Smooth muscle cell of the brain vasculature (primary cell): ENCODE results near the gene ZCCHC10.
"Not testable (repeated sequence)": the region's sequence is repeated elsewhere in the genome, so short reads cannot be mapped to it uniquely, and the experiment has no call there.

Experiments
- DNase-seq: peaks from one replicate; pipeline ENCODE4 v3.0.0-alpha.2; 2012; ENCODE audit warnings: low read depth, low spot score

The ZCCHC10 gene

DNA sequence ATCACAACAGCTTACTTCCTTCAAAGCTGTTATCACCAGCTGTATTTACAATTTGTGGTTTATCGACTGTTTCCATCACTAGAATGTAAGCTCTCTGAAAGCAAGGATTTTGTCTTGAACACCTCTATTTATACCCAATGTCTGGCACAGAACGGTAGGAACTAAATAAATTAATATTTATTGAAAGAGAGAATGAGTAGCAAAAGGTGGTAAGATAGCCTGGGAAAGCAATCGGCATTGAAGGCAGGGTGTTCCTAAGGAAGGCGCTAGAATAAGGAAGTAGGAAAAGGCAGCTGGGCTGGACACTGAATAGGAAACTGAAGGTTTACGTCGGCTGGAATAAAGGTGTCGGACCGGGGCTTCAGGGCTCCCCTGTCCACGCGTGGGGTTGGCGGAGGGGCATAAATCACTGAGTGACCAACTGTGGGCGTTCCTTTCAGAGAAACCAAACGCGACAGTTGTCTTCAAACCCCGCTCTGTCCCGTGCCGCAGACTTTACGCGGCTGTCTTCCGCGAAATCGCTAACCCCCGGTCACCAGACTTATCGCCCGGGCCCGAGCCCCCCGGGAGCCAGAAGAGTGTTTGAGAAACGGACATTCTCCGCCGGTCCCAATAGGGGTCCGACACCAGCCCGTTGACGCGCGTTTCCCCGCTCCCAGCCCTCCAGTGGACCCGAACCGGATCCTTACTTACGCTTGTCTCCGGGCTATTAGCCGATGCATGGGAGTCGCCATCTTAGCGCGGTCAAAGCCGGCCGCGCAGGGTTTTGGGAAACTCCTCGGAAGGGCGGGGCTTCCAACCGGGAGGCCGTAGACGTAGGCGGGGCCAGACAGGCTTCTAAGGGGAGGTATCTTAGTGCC is at the start of gene ZCCHC10:
TSS of gene ZCCHC10 (minus strand) at position 746 of the 860 bp plus-strand sequence. CDS start at position 734, 12 bp downstream.
- DNase-seq: peak; percentile 93

DNA sequence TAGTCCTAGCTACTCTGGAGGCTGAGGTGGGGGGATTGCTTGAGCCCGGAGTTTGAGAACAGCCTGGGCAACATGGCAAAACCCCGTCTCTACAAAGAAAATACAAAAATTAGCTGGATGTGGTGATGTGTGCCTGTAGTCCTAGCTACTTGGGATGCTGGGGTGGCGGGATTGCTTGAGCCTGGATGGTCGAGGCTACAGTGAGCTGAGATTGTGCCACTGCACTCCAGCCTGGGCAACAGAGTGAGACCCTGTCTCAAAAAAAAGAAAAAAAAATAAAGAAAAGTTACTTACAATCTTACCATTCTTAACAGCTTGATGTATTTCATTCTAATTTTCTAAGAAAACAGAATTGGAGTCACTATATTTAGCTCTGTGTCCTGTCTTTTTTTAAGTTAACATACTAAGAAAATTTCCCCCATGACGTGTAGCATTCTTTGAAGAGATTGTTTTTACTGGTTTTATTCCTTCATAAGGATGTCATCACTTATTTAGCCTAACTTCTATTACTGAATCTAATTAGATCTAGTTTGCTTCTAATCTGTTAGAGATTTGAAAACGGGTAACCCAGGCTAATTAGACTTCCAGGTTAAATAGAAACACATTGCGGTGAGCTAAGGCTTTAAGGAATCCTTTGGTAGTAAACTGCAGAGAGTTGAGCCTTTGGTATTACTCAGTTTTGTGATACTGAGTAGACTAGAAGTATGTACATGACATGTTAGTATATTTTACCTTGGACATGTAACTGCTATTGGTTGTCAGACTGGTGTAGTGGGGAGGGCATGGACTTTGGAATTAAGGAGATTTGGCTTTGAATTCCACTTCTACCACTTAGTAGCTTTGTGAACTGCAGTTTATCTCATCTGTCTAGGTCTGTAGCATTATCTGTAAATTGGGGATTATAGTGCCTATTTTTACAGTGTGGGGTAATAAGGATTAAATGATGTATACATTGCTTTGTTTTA is 49.5 kb upstream of the ZCCHC10 start:
- DNase-seq: no peak

DNA sequence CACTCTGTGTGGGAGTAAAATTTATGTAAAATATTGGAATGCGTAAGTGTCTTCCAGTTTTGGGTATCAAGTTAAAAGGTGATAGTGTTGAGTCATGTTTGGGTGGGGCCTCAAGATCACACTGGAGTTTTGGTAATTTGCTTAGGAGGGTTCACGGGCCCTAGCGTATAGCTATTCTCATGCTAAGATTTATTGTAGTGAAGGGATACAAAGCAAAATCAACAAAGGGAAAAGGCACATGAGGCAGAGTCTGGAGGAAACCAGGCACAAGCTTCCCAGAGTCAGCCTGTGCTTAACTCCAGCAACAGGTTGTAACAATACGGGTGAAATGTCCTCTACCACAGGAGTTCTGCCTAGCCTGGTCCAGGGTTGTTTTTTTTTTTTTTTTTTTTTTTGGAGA is 45.7 kb upstream of the ZCCHC10 start:
- no peak for DNase-seq

DNA sequence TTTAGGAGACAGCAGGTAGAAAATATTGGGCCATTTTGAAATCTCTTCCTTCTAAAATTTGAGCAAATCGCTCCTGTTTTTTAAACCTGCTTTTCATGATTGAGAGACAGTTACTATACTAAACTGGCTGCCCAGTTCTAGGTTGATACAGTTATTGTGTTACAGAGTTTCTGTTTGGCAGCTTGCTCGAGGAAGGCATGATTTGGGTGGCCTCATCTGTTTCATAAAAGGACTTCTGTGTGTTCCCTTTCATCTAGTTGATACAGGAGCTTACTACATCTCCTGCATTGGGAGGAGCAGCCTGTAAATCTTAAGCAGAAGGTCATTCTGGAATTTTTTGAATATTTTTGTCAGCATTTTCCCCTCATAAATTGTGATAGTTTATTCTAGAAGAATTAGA is 39.7 kb upstream of the ZCCHC10 start:
- no peak for DNase-seq

DNA sequence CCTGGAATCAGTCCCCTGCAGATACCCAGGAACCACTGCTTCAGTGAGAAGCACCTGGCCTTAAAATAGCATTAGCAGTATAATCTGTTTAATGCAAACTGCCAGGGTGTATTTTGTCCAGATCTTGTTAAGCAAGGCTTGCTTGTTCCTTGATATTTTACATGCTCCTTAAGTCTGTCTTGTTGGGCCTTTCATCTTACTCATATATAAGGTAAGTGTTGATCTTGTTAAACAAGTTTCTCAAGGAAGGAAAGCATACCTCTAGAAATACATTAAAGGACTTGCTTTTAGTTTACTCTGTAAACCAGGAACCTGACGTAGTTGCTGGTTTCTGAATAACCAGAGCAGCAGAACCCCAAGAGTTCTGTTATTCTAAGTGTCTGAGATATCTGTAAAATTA is 39.1 kb upstream of the ZCCHC10 start:
- no peak for DNase-seq

DNA sequence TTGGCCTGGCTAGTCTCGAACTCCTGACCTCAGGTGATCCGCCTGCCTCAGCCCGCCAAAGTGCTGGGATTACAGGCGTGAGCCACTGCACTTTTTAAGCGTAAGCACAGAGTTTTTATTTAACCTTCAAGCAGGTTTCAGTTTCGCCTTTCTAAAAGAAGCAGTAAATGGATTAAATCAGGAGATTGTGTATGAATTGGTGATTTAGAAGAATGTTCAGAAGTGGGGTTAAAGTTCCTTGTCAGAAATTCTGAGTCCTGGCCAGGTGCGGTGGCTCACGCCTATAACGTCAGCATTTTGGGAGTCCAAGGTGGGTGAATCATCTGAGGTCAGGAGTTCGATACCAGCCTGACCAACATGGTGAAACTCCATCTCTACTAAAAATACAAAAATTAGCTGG is 37.6 kb upstream of the ZCCHC10 start:
- no peak for DNase-seq

DNA sequence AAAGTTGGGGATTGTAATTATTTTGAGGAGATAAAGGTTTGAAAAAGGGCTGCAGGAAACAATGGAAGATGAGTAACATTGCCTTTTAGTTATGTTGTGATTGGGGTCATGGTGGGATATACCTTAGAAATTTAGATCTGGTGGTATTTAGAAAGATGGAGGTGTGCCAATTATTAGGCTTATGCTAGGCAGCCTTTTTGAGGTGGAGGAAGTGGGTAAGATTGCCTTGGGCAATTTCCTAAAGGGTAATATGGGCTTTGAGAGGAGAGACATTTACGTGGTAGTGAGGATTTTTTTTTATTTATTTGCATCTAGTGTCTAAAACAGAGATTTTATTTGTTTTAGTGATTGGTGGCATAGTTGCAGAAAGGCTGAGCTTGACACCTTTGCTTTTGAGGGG is 35.9 kb upstream of the ZCCHC10 start:
- no peak for DNase-seq

DNA sequence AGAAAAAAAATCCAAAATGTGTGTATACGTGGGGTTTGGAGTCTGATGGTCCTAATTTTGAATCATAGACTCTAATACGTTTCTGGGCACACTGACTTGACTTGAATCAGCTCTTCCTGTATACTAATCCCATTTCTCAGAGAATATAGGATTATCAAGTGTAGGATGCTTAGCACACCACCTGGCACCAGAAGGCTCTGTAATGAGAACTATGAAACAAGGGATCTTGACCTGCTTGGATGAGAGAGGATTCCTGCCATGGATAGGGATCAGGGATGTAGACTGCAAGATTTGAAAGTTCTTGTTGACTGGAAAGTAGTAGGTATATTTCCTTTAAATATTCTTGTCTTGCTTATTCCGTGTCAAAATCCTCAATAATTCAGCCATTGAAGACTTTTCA is 33.3 kb upstream of the ZCCHC10 start:
- no peak for DNase-seq

DNA sequence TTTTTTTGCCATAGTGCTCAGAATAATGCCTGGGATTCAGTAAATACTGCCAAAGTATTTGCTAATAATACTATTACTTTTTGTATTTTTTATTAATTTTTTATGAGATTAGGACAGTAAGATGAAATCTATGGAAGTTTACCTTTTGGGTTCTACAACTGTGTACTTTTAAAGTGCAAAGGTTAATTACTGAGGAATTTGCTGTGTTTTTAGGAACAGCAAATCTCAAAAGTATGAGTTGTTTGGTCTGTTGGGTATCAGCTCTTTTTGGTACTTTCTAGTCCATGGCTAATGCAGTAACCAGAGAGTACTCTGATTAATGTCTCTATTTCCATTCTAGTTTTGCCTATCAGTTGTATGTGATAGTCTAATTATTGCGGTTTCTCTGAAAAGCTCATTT is 30.5 kb upstream of the ZCCHC10 start:
- no peak for DNase-seq

DNA sequence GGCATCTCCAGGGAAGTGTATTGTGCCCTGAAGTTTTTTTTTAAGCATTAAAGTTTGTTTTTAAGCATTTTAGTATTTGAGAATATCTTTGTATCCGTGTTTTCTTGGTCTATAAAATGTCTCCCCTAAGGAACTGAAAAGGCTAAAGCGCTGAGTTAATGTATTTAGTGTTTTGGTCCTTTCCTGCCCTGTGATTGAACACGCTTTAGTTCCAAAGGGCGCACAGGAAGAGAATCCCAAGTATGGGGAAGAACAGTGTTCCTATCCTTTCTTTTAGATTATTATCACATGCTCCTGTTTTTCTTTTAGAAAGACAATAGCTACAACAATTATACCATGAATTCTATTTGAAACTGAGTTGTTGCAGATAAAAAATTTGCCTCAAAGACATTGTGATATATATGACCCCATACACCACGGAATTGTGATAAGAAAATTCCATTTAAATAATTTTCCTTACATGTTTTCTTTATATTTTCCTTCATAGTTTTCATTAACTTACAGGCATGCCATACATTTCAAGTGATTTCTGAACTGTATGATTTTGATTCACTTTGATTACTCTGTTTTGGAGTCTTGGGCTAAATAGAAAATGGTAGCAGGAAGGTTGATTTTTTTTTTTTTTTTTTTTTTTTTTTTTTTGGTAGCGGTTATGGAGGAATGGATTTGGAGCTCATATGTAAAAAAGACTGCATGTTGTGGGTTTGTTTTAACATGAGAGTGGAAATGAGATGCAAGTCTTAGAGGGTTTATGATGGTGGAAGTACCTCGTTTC is 28.5 kb upstream of the ZCCHC10 start:
- DNase-seq: no peak

DNA sequence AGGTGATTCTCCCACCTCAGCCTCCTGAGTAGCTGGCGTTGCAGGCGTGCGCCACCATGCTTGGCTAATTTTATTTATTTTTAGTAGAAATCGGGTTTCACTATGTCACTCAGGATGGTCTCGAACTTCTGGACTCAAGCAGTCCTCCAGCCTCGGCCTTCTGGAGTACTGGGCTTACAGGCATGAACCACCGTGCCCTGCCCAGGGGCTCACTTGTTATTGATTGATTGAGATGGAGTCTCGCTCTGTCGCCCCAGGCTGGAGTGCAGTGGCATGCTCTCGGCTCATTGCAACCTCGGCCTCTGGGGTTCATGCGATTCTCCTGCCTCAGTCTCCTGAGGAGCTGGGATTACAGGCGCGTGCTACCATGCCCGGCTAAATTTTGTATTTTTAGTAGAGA is 27.1 kb upstream of the ZCCHC10 start:
- no peak for DNase-seq

DNA sequence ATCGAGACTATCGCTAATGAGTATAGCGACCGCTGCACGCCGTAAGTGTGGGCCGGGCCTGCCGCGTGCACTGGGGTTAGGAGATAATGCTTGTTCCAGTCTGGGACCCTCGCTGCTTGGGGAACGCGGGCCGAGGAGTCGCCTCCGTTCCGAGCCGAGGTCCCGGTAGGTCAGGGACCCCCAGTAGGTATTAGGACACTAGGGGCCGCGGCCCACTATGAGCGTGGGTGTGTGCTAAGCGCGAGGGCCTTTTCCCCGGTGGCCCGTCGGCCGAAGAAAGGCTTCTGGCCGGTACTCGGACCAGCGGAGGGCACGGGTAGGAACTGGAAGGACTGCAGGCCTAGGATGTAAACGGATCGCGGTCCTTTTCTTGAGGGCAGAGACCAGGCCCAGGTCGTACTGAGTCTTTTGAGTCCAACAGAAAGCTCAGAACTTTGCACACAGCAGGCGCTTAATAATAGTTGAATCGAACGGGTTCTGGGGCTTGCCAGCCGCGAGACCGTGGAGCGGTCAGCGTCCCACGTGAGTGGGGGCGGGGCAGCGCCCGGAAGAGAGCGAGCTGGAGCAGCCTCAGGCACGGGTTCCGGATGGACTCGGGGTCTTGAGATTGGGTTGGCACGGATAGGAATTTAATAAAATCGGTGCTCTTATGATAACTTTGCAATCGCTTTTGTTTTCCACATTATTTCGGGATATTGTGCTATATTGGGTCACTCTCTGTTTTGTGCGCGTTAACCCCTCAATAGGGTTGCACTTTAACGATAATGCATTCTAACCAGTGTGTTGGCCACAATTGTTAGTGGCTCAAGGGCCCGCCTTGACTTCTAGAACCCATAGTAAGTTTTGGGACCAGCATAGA is 26.2 kb upstream of the ZCCHC10 start:
- DNase-seq: no peak

DNA sequence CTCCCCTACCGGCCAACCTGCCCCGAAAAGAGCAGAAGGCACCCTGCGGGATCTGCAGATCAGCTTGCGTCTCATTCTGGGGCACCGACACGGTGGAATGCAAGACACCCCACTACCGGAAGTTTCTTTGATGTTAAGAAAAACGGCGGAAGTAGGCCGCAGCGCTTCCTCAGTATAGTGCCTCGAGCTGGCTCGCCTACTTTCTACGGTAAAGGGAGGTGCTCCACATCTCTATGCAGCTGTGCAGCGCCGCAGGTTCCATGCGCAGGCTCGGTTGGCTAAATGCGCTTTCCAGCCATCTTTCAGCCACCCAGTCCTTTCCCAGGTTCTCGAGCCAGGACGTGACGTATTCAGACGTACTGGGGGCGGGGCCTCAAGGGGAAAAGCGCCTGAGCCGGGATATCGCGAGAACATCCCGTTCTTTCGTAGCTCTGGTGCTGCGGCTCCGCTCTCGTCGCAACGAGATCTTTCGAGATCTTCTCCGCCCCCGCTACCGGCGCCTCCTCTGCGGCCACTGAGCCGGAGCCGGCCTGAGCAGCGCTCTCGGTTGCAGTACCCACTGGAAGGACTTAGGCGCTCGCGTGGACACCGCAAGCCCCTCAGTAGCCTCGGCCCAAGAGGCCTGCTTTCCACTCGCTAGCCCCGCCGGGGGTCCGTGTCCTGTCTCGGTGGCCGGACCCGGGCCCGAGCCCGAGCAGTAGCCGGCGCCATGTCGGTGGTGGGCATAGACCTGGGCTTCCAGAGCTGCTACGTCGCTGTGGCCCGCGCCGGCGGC is 25.4 kb upstream of the ZCCHC10 start, which contains the start of gene HSPA4:
TSS of gene HSPA4 (plus strand) at position 472 of the 775 bp plus-strand sequence. CDS start at position 710, 238 bp downstream.
- peak; percentile 97 for DNase-seq

DNA sequence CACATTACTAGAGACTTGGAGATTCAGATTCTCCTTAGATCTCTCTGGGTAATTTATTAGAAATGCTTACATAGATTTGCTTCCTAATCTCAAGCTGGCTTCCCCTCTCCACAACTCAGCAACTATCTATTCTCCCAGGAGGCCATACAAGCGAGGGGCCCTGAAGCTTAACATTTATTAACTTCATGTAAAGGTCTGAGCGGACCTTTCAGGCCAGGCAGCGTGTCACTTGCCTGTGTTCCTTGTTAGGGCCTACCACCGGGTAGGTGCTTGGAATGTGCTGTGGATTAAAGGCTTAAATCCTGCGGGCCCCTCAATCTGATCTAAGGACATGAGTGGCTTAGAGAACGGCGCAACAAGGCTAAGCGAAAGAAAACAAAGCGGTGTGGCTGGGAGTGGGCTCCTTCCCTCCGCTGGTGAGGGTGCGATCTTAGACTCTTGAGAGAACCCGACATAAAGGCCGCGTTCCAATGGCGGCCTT is 24.8 kb upstream of the ZCCHC10 start:
- DNase-seq: no peak

DNA sequence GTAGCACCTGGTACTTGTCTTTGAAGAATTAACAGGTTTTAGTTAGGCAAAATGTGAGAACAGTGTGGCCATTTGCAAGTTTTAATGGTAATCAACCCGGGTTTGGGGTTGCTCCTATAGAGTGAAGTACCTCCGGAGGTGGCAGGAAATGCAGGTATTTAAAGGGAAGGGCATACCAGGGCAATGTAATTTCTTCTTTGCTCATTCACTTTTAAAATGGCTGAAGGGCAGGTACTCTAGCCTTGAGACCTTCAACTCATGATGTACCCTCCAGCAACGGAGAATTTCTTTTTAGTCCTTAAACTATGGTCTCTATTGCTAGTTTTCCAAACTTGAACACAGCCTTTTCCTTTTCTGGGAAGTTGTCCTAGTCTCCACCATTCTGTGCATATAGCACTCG is 24.2 kb upstream of the ZCCHC10 start:
- no peak for DNase-seq

DNA sequence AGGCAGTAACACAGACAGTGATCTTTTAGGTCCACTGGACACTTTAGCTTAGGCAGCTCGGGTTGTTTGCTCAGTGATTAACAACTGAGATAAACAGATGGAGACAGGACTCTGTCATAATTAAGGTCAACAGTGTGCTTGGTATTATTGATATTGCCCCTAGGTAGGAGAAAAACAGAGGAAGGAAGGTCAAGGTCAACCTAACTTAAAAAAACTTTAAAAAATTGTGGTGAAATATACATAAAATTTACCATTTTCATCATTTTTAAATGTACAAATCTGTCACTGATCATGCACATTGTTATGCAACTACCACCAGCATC is 23.3 kb upstream of the ZCCHC10 start:
- no peak for DNase-seq

DNA sequence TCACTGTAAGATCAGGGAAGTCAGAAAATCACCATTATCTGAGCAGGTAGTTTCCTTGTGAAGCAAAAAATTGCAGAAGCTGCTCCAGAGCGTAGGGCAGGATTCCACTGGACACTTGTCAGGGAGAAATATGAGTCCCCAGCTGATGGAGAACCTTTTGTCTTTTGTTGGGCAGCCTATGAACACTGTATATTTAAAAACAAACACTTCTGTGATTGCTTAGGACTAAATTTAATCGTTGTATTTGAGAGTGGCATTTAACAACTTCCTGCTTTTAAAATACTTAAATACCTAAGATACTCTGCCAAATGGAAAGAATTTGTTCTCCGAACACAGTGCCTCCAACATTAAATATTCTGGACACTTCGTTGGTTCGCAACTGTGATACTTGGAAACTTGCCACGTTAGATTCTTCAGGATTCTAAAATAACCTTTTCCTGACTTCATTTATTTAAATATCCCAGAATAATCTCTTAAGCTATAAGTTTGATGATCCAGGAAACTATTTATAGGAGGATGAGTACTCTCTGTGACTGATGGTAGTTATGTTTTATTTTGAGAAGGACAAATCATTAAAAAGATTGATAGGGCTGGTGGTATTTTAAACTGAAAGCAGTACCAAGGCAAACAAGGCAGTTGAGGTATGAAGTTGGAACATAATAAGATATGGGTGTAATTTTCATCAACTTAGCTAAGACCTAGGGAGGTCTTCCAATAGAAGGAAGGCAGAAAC is 22.8 kb upstream of the ZCCHC10 start:
- no peak for DNase-seq

DNA sequence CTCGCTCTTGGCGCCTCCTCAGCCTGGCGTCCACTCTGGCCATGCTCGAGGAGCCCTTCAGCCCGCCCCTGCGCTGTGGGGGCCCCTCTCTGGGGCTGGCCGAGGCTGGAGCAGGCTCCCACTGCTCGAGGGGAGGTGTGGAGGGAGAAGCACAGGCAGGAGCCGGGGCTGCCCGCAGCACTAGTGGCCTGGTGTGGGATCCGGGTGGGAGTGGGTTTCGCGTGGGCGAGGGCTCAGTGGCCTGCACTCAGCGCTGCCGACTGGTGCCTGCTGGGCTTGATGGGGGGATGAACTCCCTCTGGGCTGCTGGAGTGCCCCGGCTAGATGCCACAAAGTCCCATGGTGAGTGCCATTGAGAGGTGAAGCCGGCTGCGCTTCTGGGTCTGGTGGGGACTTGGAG is 21.1 kb upstream of the ZCCHC10 start:
- DNase-seq: no peak

DNA sequence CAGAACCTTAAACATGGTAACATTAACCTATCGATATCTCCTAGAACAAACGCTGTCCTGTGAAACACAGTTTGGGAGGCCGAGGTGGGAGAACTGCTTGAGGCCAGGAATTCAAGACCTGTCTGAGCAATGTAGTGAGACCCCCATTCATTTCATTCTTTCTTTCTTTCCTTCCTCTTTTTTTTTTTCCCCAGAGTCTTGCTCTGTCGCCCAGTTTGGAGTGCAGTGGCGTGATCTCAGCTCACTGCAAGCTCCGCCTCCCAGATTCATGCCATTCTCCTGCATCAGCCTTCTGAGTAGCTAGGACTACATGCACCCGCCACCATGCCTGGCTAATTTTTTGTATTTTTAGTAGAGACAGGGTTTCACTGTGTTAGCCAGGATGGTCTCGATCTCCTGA is 20.2 kb upstream of the ZCCHC10 start:
- not testable (repeated sequence) for DNase-seq
